ENCODE data around the gene AACS. TPM values are rescaled to one million over a fixed set of nuclear protein-coding genes. Genes with fewer than 3 reads are reported as not detected.

AACS gene
- total RNA-seq, 1 experiment from 2014 or later: 54.0 TPM

GRCh38 chr12:125025606-125026235 lies 39.5 kb upstream of the AACS start (continued):
- TF ChIP-seq ATF6 (CRISPR knock-in tag; IDR thresholded peaks at IDR 0.05) (no peak), NR2C2 (CRISPR knock-in tag; IDR thresholded peaks at IDR 0.05) (no peak)

- Mint-ChIP-seq H3K27ac (no peak overlapping the region; the same call in 1 of the 2 replicates), H3K9me3 (peaks cover 2% of the 10 kb centered on the region), H3K4me3 (no peak overlapping the region), H3K36me3 (peaks cover 16% of the 10 kb centered on the region), H3K27me3 (ENCODE audit: low read depth) (no peaks in the 10 kb centered on the region), H3K4me1 (peaks cover 8% of the 10 kb centered on the region)
- CTCF ChIA-PET: no interaction called here
- DNase-seq (ENCODE audit: low spot score) (no peak), ATAC-seq (no peak)
- no peak for TF ChIP-seq ZNF281 (CRISPR knock-in tag; IDR thresholded peaks at IDR 0.05)
- no peak for TF ChIP-seq IRF2 (CRISPR knock-in tag; IDR thresholded peaks at IDR 0.05; ENCODE audit: borderline replicate concordance, low read depth)
- TF ChIP-seq ZBTB21 (CRISPR knock-in tag; IDR thresholded peaks at IDR 0.05; ENCODE audit: borderline replicate concordance): no peak
- TF ChIP-seq KAT7 (CRISPR knock-in tag; IDR thresholded peaks at IDR 0.05; ENCODE audit: borderline replicate concordance): no peak
- no peak for TF ChIP-seq ATF2 (CRISPR knock-in tag; IDR thresholded peaks at IDR 0.05; ENCODE audit: borderline replicate concordance, low read depth)
- TF ChIP-seq CREM (CRISPR knock-in tag; IDR thresholded peaks at IDR 0.05): no peak
- TF ChIP-seq ZMAT4 (CRISPR knock-in tag; IDR thresholded peaks at IDR 0.05): no peak
- TF ChIP-seq USF2 (CRISPR knock-in tag; IDR thresholded peaks at IDR 0.05): no peak
- no peak for TF ChIP-seq SMAD4 (CRISPR knock-in tag; IDR thresholded peaks at IDR 0.05)
- TF ChIP-seq TEAD1 (CRISPR knock-in tag; IDR thresholded peaks at IDR 0.05): no peak
- no peak for TF ChIP-seq MAX (CRISPR knock-in tag; IDR thresholded peaks at IDR 0.05)
- TF ChIP-seq NR2C2 (CRISPR knock-in tag; IDR thresholded peaks at IDR 0.05): no peak
- TF ChIP-seq ZNF232 (CRISPR knock-in tag; IDR thresholded peaks at IDR 0.05): no peak
- no peak for TF ChIP-seq USF1 (CRISPR knock-in tag; IDR thresholded peaks at IDR 0.05)
- no peak for TF ChIP-seq E2F1 (CRISPR knock-in tag; IDR thresholded peaks at IDR 0.05)
- TF ChIP-seq ZNF671 (CRISPR knock-in tag; IDR thresholded peaks at IDR 0.05): no peak
- no peak for TF ChIP-seq CTCF (IDR thresholded peaks at IDR 0.05)
- TF ChIP-seq ZNF263 (CRISPR knock-in tag; IDR thresholded peaks at IDR 0.05; ENCODE audit: low read depth): no peak
- no peak for TF ChIP-seq STAT6 (CRISPR knock-in tag; conservative IDR thresholded peaks at IDR 0.05; ENCODE audit: low read depth)
- no peak for TF ChIP-seq ATF1 (CRISPR knock-in tag; IDR thresholded peaks at IDR 0.05)
- POLR2A ChIA-PET: interaction anchor here (0.6 kb wide), 1 partner anchor 28 kb away, joined by 3 read pairs; no protein-coding TSS in a partner anchor
These were observed 37.1 kb upstream of the AACS start for GRCh38 chr12:125028106-125028505.

All from WTC11 (cell line).